Neutrophil (primary cell): Measurements from ENCODE around the gene WSB2.
"Not testable (repeated sequence)": the region's sequence is repeated elsewhere in the genome, so short reads cannot be mapped to it uniquely, and the experiment has no call there.

Experiments
- H3K27ac ChIP-seq: fragments of 200-600 bp; sonication (generic); 2 replicates; pipeline ENCODE4 v1.5.1; 2016; ENCODE audit warnings: mild to moderate bottlenecking, moderate library complexity
- H3K27me3 ChIP-seq: fragments of 200-600 bp; sonication (generic); 2 replicates; pipeline ENCODE4 v1.6.0; 2016; ENCODE audit warnings: mild to moderate bottlenecking
- H3K36me3 ChIP-seq: fragments of 200-600 bp; sonication (generic); 2 replicates; pipeline ENCODE4 v1.5.1; 2017
- H3K4me1 ChIP-seq, 2 experiments: fragments of 200-600 bp in 1 of 2; sonication (generic) in 1 of 2; 1 replicate in 1 of 2; 2 replicates in 1 of 2; pipeline versions ENCODE4 v1.5.1 to v1.6.1; 2013 to 2016; ENCODE audit warnings: low read depth in 1 of 2, low read length in 1 of 2, mild to moderate bottlenecking in 1 of 2, moderate library complexity in 1 of 2; ENCODE audit not compliant: control insufficient read depth in 1 of 2, insufficient read depth in 1 of 2
- H3K4me3 ChIP-seq, 2 experiments: fragments of 200-600 bp in 1 of 2; sonication (generic) in 1 of 2; 1 replicate in 1 of 2; 2 replicates in 1 of 2; pipeline ENCODE4 v1.5.1; 2013 to 2016; ENCODE audit warnings: low read depth in 1 of 2, low read length in 1 of 2, mild to moderate bottlenecking in 1 of 2, moderate library complexity in 1 of 2
- H3K9me3 ChIP-seq: fragments of 200-600 bp; sonication (generic); 2 replicates; pipeline ENCODE4 v1.5.1; 2016
- CTCF ChIP-seq: fragments of 200-600 bp; sonication (generic); IDR thresholded peaks from 2 replicates; pipeline ENCODE4 v1.5.1; 2016; ENCODE audit warnings: antibody characterized with exemption

WSB2 gene

DNA sequence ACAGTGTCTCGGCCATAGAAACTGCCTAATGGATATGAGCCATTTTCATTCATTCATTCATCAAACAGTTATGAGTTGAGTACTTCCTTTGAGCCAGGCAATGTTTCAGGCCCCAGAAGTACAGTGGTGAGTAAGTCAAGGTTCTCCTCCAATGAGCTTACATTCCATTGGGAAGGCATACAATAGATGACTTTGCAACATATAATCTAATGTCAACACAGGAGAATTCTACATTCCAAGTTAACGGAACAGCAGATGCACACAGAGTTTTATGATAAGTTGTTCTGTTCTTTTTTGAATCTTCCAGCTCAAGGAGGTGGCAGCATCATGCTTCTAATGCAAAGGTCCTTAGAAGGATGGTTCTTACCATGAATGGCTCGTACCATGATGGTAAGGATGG lies 47.7 kb downstream of the WSB2 start:
- no peaks in the 10 kb centered on the region for H3K36me3 ChIP-seq
- H3K27ac ChIP-seq = no peak overlapping the region
- peaks cover 11 to 14% of the 10 kb centered on the region in 2 experiments for H3K4me1 ChIP-seq
- peaks cover 18% of the 10 kb centered on the region for H3K27me3 ChIP-seq
- no peak for TF ChIP-seq CTCF
- no peaks in the 10 kb centered on the region for H3K9me3 ChIP-seq
- H3K4me3 ChIP-seq = no peak overlapping the region

GRCh38 chr12:118011961-118012360 lies 49.0 kb downstream of the WSB2 start:
- Histone ChIP-seq H3K4me1 (peaks cover 6 to 9% of the 10 kb centered on the region in 2 experiments), H3K27me3 (peaks cover 29% of the 10 kb centered on the region), H3K36me3 (no peaks in the 10 kb centered on the region), H3K9me3 (no peaks in the 10 kb centered on the region), H3K4me3 (no peak overlapping the region), H3K27ac (no peak overlapping the region)
- no peak for TF ChIP-seq CTCF

GRCh38 chr12:118011377-118011776 lies 49.6 kb downstream of the WSB2 start:
- H3K36me3 ChIP-seq = no peaks in the 10 kb centered on the region
- peaks cover 2 to 5% of the 10 kb centered on the region in 2 experiments for H3K4me1 ChIP-seq
- no peak overlapping the region for H3K27ac ChIP-seq
- no peak for TF ChIP-seq CTCF
- peaks cover 29% of the 10 kb centered on the region for H3K27me3 ChIP-seq
- no peak overlapping the region for H3K4me3 ChIP-seq
- H3K9me3 ChIP-seq = no peaks in the 10 kb centered on the region

GRCh38 chr12:118010903-118011302 lies 50.1 kb downstream of the WSB2 start:
- Histone ChIP-seq H3K9me3 (no peaks in the 10 kb centered on the region), H3K4me1 (peaks cover 0 to under 1% of the 10 kb centered on the region in 2 experiments), H3K36me3 (no peaks in the 10 kb centered on the region), H3K4me3 (no peak overlapping the region), H3K27ac (no peak overlapping the region), H3K27me3 (peaks cover 29% of the 10 kb centered on the region)
- TF ChIP-seq CTCF = no peak

GRCh38 chr12:117999806-118000205 lies 61.2 kb downstream of the WSB2 start:
- H3K27me3 ChIP-seq = peaks cover 12% of the 10 kb centered on the region
- not testable (repeated sequence) for H3K4me3 ChIP-seq, H3K36me3 ChIP-seq, H3K4me1 ChIP-seq, H3K9me3 ChIP-seq, H3K27ac ChIP-seq

DNA sequence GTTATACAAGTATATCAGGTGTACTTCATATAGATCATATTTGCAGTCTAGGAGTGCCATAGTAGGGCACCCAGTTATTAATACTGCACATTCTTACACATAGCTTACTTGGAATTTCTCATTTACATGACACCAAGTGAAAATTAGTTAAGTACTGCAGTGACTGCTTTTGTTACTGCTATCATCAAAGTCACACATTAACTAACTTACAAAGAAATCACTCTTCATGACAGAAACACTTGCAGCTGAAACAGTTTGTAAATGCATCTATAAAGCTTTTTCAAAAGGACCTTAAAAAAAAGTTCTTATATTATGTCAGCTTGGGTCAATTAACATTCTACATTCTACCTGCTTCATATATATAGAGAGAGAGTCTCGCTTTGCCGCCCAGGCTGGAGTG lies 62.3 kb downstream of the WSB2 start:
- H3K36me3 ChIP-seq = no peaks in the 10 kb centered on the region
- peaks cover under 1% of the 10 kb centered on the region for H3K27me3 ChIP-seq
- H3K4me1 ChIP-seq = no peaks in the 10 kb centered on the region
- H3K9me3 ChIP-seq = no peaks in the 10 kb centered on the region
- no peak overlapping the region for H3K27ac ChIP-seq
- no peak for TF ChIP-seq CTCF
- no peak overlapping the region for H3K4me3 ChIP-seq
